Muscle layer of colon (tissue), 2 donors: ENCODE data around the gene TLE1.
"Not testable (repeated sequence)": the region's sequence is repeated elsewhere in the genome, so short reads cannot be mapped to it uniquely, and the experiment has no call there.

ENCODE experiments used
- H3K27ac ChIP-seq: one replicate; pipeline ENCODE4 v1.7.0; 2013; ENCODE audit warnings: low read depth, mild to moderate bottlenecking, low read length, moderate library complexity
- H3K27me3 ChIP-seq, 2 donors: one replicate each; pipeline ENCODE4 v1.7.0; 2013; ENCODE audit warnings: low read length in 2 of 2, mild to moderate bottlenecking in 2 of 2; ENCODE audit not compliant: insufficient read depth in 2 of 2, control insufficient read depth in 1 of 2
- H3K36me3 ChIP-seq: one replicate; pipeline ENCODE4 v1.7.0; 2013; ENCODE audit warnings: mild to moderate bottlenecking, low read length; ENCODE audit not compliant: insufficient read depth
- H3K4me1 ChIP-seq: one replicate; pipeline ENCODE4 v1.7.0; 2013; ENCODE audit warnings: mild to moderate bottlenecking, low read length; ENCODE audit not compliant: insufficient read depth
- H3K4me3 ChIP-seq, 2 donors: one replicate each; pipeline ENCODE4 v1.7.0; 2013; ENCODE audit warnings: low read length in 2 of 2, low read depth in 1 of 2, mild to moderate bottlenecking in 1 of 2, moderate library complexity in 1 of 2
- H3K9ac ChIP-seq: one replicate; pipeline ENCODE4 v1.7.0; 2013; ENCODE audit warnings: low read length
- H3K9me3 ChIP-seq: one replicate; pipeline ENCODE4 v1.7.0; 2013; ENCODE audit warnings: mild to moderate bottlenecking, low read length
- donor health status: abdominal sarcoma.
- donor health status: Adenocarcinoma of cecum.

TLE1 gene

GRCh38 chr9:81616141-81616540 lies 73.2 kb downstream of the TLE1 start:
- H3K36me3 ChIP-seq = peaks cover 13% of the 10 kb centered on the region
- no peak overlapping the region for H3K4me3 ChIP-seq
- H3K9ac ChIP-seq = no peak overlapping the region
- peaks cover 37% of the 10 kb centered on the region for H3K4me1 ChIP-seq
- no peaks in the 10 kb centered on the region for H3K9me3 ChIP-seq
- no peak overlapping the region for H3K27ac ChIP-seq
- no peaks in the 10 kb centered on the region for H3K27me3 ChIP-seq

- Histone ChIP-seq H3K4me3 (no peak overlapping the region), H3K9ac (no peak overlapping the region), H3K27ac (peak overlapping the region; percentile 79), H3K4me1 (peaks cover 35% of the 10 kb centered on the region), H3K9me3 (no peaks in the 10 kb centered on the region), H3K27me3 (no peaks in the 10 kb centered on the region), H3K36me3 (peaks cover 13% of the 10 kb centered on the region)
Observed at GRCh38 chr9:81614335-81614734, 75.0 kb downstream of the TLE1 start.

DNA sequence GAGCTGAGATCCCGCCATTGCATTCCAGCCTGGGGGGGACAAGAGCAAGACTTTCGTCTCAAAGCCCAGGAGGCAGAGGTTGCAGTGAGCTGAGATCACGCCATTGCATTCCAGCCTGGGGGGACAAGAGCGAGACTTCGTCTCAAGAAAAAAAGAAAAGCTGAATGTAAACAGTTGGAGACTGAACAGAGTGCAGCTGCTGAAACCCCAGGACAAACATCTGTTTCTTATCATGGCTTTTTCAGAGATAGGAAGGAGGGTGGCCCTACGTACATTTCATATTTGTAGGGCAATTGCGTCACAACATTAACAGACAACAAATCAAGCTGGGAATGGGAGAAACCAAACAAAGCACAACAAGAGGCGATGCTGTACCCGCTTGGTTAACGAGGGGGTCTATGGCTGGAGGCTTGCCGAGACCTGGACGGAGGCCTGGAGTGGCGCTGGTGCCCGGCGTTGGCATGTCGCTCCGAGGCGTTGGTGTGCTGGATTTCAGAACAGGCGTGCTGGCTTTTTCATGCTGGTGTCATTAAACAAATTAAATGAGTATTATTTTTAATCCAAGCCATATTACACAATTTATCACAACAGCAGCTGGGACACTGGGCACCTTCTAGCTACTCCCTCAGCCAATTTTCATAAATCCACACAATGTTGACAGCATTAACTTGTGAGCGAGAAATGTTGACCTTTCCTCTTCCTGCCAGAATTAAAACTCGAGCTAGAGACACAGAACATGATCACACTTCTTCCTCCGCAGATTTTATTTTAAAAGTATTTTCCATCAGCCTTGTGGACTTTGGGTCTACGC lies 76.1 kb downstream of the TLE1 start:
- Histone ChIP-seq H3K4me3 (peak overlapping the region in 1 of 2 donors; percentile 17), H3K27me3 (no peaks in the 10 kb centered on the region), H3K9me3 (no peaks in the 10 kb centered on the region), H3K27ac (peak overlapping the region; percentile 79), H3K9ac (no peak overlapping the region), H3K4me1 (peaks cover 35% of the 10 kb centered on the region), H3K36me3 (peaks cover 17% of the 10 kb centered on the region)

GRCh38 chr9:81611664-81612063 lies 77.7 kb downstream of the TLE1 start:
- Histone ChIP-seq H3K4me3 (no peak overlapping the region), H3K27ac (peak overlapping the region; percentile 77), H3K36me3 (peaks cover 21% of the 10 kb centered on the region)

DNA sequence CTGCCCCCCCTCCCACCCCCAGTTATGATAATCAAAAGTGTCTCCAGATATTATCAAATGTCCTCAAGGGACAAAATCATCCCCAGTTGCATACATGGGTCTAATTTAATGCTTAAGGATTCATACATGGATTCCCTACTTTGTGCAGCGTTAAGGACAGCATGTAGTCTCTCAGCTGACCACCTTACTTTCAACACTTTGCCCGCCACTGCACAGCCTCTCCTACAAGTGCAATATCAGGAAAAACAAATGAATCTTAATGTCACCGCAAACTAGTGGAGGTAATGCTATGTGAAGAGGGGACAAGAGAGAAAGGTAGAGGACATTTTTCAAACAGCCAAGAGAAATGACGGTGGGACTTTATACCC lies 78.6 kb downstream of the TLE1 start:
- Histone ChIP-seq H3K4me3 (no peak overlapping the region), H3K36me3 (peaks cover 21% of the 10 kb centered on the region), H3K9me3 (no peaks in the 10 kb centered on the region), H3K27ac (peak overlapping the region; percentile 23), H3K27me3 (no peaks in the 10 kb centered on the region), H3K4me1 (peaks cover 35% of the 10 kb centered on the region), H3K9ac (no peak overlapping the region)

More at GRCh38 chr9:81611664-81612063, 77.7 kb downstream of the TLE1 start:
- peaks cover 35% of the 10 kb centered on the region for H3K4me1 ChIP-seq
- no peaks in the 10 kb centered on the region for H3K27me3 ChIP-seq
- no peak overlapping the region for H3K9ac ChIP-seq
- no peaks in the 10 kb centered on the region for H3K9me3 ChIP-seq

DNA sequence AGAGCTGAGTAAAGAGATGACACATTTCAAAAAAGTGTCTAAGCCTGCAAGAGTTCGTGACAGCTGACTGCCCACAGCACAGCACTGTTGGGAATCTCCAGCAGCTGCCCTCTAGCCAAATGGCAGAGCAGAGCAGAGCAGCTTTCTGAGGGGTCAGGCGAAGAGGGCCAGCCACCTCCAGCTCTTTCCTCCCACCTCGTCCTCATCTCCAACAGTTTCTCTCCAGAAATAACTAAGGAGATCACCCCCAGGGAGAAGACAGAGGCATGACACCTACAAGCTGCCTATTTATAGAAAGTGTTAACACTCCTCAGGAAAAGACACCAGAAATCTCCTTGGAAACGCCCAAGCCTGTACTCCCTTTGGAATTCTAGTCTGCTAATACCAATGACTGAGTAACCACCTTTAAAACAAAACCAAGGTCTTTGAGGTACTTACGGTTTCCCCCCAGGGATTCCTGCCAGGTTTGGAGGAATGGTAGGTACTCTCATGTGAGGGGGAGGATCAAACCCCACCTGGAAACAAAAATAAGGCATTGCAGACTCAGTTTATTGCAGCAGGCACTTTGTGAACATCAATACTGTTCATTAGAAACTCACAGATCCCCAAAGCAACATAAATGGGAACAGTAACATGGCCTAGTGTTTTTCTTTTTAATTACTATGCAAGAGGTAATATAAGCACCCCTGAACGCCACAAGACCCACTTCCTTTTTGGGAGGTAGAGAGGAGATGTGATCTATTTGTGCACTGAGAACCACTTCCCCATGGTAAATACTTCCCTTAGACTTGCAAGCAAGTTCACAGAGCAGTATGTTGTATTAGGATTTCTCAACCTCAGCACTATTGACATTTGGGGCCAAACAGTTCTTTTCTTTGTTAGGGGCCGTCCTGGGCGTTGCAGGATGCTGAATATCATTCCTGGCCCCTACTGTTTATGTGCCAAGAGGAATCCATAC lies 79.3 kb downstream of the TLE1 start:
- Histone ChIP-seq H3K9me3 (no peaks in the 10 kb centered on the region), H3K27ac (peak overlapping the region; percentile 25), H3K27me3 (no peaks in the 10 kb centered on the region), H3K4me3 (no peak overlapping the region), H3K36me3 (peaks cover 21% of the 10 kb centered on the region), H3K9ac (no peak overlapping the region), H3K4me1 (peaks cover 35% of the 10 kb centered on the region)

- Histone ChIP-seq H3K9ac (no peak overlapping the region), H3K4me1 (peaks cover 24% of the 10 kb centered on the region), H3K4me3 (no peak overlapping the region), H3K27ac (no peak overlapping the region), H3K36me3 (peaks cover 18% of the 10 kb centered on the region), H3K27me3 (no peaks in the 10 kb centered on the region), H3K9me3 (no peaks in the 10 kb centered on the region)
Observed at GRCh38 chr9:81608289-81608657, 81.1 kb downstream of the TLE1 start.

DNA sequence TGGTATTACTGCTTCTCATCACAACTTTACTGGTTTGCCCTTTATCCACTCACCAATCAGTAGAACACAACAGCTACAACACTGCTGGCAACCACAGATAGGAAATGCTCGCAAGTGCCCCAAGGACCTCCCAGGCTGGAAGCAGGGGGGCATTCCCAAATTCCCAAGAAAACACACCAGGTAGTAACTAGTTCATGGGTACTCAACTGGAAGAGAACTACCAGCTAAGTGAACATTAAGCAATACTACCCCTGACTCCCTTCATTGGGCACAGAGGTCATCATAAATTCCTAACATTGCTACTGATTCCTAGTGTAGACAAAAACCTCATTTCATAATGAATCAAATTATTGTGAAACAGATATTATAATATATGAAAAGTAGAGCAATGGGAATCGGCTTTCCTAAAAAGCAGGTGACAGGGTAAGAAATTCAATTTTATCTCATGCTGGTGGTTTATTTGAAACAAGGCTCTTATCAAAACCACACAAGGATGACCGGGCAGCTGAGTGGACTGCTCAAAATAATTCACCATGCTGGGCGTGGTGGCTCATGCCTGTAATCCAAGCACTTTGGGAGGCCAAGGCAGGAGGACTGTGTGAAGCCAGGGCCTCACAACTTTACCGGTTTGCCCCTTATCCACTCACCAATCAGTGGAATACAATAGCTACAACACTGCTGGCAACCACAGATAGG lies 81.6 kb downstream of the TLE1 start:
- Histone ChIP-seq H3K36me3 (peaks cover 20% of the 10 kb centered on the region), H3K27ac (no peak overlapping the region), H3K9ac (no peak overlapping the region), H3K27me3 (no peaks in the 10 kb centered on the region), H3K4me3 (no peak overlapping the region), H3K4me1 (peaks cover 18% of the 10 kb centered on the region), H3K9me3 (no peaks in the 10 kb centered on the region)

GRCh38 chr9:81606261-81606660 lies 83.1 kb downstream of the TLE1 start:
- H3K9me3 ChIP-seq, H3K4me3 ChIP-seq, H3K27ac ChIP-seq, H3K27me3 ChIP-seq, H3K9ac ChIP-seq: not testable (repeated sequence)
- peaks cover 23% of the 10 kb centered on the region for H3K4me1 ChIP-seq
- peaks cover 21% of the 10 kb centered on the region for H3K36me3 ChIP-seq

- H3K4me3 ChIP-seq = no peak overlapping the region
- H3K9ac ChIP-seq = no peak overlapping the region
- no peaks in the 10 kb centered on the region for H3K9me3 ChIP-seq
- H3K27me3 ChIP-seq = no peaks in the 10 kb centered on the region
- H3K36me3 ChIP-seq = peaks cover 21% of the 10 kb centered on the region
- peaks cover 31% of the 10 kb centered on the region for H3K4me1 ChIP-seq
- no peak overlapping the region for H3K27ac ChIP-seq
Observed at GRCh38 chr9:81605170-81605670, 84.1 kb downstream of the TLE1 start.
